HepG2 (cell line): ENCODE measurements around the gene C14orf119. TPM values are rescaled to one million over a fixed set of nuclear protein-coding genes. Genes with fewer than 3 reads are reported as not detected.

Experiments used
- EED ChIP-seq: sonication (generic); formaldehyde crosslinking; IDR thresholded peaks from 2 replicates; pipeline ENCODE4 v1.5.0; 2020; ENCODE audit warnings: mild to moderate bottlenecking, missing genetic modification reagents
- FOXC1 ChIP-seq: sonication (generic); formaldehyde crosslinking; IDR thresholded peaks from 2 replicates; pipeline ENCODE4 v1.8.0; 2022; ENCODE audit warnings: mild to moderate bottlenecking, missing genetic modification reagents, borderline replicate concordance
- PHF5A ChIP-seq: IDR thresholded peaks from one replicate; pipeline ENCODE4 v1.6.1; 2018; ENCODE audit warnings: low read depth, missing genetic modification reagents; ENCODE audit not compliant: unreplicated experiment
- POLR2A ChIP-seq, 2 experiments: IDR thresholded peaks; 2 replicates each; pipeline ENCODE4 v1.6.1; 2011; ENCODE audit warnings: low read depth in 2 of 2, low read length in 2 of 2, mild to moderate bottlenecking in 1 of 2, moderate library complexity in 1 of 2; ENCODE audit not compliant: insufficient read depth in 1 of 2
- RBFOX2 ChIP-seq: fragments of 200-400 bp; formaldehyde crosslinking; IDR thresholded peaks from 2 replicates; pipeline ENCODE4 v1.6.1; 2017; ENCODE audit warnings: low read depth, mild to moderate bottlenecking, low read length
- SETDB1 ChIP-seq: sonication (generic); formaldehyde crosslinking; IDR thresholded peaks from 2 replicates; pipeline ENCODE4 v1.5.1; 2020; ENCODE audit warnings: missing genetic modification reagents, mild to moderate bottlenecking, borderline replicate concordance
- ZFX ChIP-seq: sonication (generic); formaldehyde crosslinking; IDR thresholded peaks from 2 replicates; pipeline ENCODE4 v1.4.0; 2020; ENCODE audit warnings: mild to moderate bottlenecking, low read depth, missing genetic modification reagents, moderate library complexity
- ZNF136 ChIP-seq: sonication (generic); formaldehyde crosslinking; IDR thresholded peaks from 2 replicates; pipeline ENCODE4 v1.8.1; 2022; ENCODE audit warnings: low read depth, mild to moderate bottlenecking, moderate library complexity, missing genetic modification reagents
- ZNF138 ChIP-seq: sonication (generic); formaldehyde crosslinking; IDR thresholded peaks from 2 replicates; pipeline ENCODE4 v1.5.0; 2020; ENCODE audit warnings: mild to moderate bottlenecking, low read depth, missing genetic modification reagents
- ZNF230 ChIP-seq: sonication (generic); formaldehyde crosslinking; IDR thresholded peaks from 2 replicates; pipeline ENCODE4 v1.4.0; 2020; ENCODE audit warnings: mild to moderate bottlenecking, missing genetic modification reagents
- ZNF839 ChIP-seq: sonication (generic); formaldehyde crosslinking; IDR thresholded peaks from 2 replicates; pipeline ENCODE4 v1.4.0; 2020; ENCODE audit warnings: missing genetic modification reagents, mild to moderate bottlenecking, borderline replicate concordance
- polyA plus RNA-seq, 8 experiments: library from polyadenylated mRNA; depleted of rRNA in 3 of 8; stranded (reverse) in 7 of 8; unstranded in 1 of 8; fragments of >200 nt; fragmentation: Illumina TruSeq in 4 of 8; extraction: Trizol in 4 of 8; gene quantifications; 2 replicates each; pipeline versions ENCODE4 v1.2.1 to v1.2.3, GENCODE V29; 2011 to 2016; ENCODE audit warnings: low read depth in 4 of 8, missing spikeins in 1 of 8, mixed read lengths in 1 of 8; ENCODE audit not compliant: insufficient read depth in 1 of 8
- total RNA-seq, 5 experiments: library from RNA; depleted of rRNA; stranded (reverse); fragments of >200 nt; fragmentation: Illumina TruSeq; extraction: Trizol; gene quantifications; 2 replicates each; pipeline ENCODE4 v1.2.3, GENCODE V29; 2016; ENCODE audit warnings: low read depth in 1 of 5
- TF ChIP-seq, protein P1 (sequence below): sonication (generic); formaldehyde crosslinking; IDR thresholded peaks from 2 replicates; pipeline ENCODE4 v1.9.0; 2021; ENCODE audit warnings: missing genetic modification reagents, borderline replicate concordance
- TF ChIP-seq, protein P2 (sequence below): sonication (generic); formaldehyde crosslinking; IDR thresholded peaks from 2 replicates; pipeline ENCODE4 v1.5.1; 2020; ENCODE audit warnings: missing genetic modification reagents, mild to moderate bottlenecking, borderline replicate concordance
- TF ChIP-seq, protein P3 (sequence below), 2 experiments: sonication (generic) in 1 of 2; formaldehyde crosslinking in 1 of 2; IDR thresholded peaks; 2 replicates each; pipeline versions ENCODE4 v1.4.0 to v1.6.1; 2016 to 2020; ENCODE audit warnings: borderline replicate concordance in 1 of 2, low read depth in 1 of 2, mild to moderate bottlenecking in 1 of 2, missing genetic modification reagents in 1 of 2
- TF ChIP-seq, protein P4 (sequence below): IDR thresholded peaks from 2 replicates; pipeline ENCODE4 v1.6.1; 2016; ENCODE audit warnings: missing biosample characterization, missing genetic modification reagents, low read depth

C14orf119 gene
- total and polyA plus RNA-seq, 2 of the 13 experiments (the other 11 are each of a cell fraction or from before 2014, with no cell fraction given), result 117 to 206 TPM

DNA sequence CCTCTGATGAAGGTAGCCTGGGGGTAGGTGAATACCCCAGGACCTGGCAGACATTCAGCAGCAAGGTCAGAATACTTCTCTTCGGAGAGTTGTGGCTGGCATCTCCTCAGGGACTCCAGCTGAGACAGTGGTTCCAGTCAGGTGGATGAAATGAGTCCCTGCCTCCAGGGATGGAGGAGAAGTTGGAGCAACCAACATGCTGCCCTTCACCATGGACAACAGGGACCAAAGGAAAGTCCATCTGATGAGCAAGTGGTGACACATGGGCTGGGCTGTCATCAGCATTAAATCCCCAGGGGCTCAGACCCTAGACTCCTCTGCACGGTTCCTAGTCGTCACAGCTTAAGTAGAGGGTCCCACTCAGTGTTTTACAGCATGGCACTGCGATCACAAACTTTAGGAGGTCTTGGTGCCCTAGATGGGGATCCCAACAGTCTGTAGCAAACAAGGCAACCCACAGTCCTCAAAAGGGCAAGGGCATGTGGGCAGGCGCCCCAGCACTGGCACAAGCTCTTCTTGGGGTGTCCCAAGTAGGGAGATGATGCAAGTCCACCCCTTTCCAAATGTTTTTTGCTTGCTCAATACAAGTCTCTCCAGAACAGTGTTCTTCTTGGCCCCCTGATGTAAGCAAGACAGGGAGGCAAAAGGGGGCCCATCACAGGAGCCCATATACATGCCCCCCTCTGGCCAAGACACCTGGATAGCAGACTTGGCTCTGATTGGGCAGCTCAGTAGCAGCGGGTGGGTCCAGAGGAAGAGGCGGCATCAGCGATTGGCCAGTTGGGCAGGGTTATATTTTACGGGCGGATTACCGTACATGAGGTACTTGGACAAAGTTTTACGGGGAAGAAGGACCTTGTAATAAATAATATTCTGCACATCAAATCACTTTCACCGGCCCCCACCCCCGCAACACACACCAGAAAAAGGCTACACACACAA, 27.2 kb upstream of the C14orf119 start (continued):
- TF ChIP-seq, protein P1, sequence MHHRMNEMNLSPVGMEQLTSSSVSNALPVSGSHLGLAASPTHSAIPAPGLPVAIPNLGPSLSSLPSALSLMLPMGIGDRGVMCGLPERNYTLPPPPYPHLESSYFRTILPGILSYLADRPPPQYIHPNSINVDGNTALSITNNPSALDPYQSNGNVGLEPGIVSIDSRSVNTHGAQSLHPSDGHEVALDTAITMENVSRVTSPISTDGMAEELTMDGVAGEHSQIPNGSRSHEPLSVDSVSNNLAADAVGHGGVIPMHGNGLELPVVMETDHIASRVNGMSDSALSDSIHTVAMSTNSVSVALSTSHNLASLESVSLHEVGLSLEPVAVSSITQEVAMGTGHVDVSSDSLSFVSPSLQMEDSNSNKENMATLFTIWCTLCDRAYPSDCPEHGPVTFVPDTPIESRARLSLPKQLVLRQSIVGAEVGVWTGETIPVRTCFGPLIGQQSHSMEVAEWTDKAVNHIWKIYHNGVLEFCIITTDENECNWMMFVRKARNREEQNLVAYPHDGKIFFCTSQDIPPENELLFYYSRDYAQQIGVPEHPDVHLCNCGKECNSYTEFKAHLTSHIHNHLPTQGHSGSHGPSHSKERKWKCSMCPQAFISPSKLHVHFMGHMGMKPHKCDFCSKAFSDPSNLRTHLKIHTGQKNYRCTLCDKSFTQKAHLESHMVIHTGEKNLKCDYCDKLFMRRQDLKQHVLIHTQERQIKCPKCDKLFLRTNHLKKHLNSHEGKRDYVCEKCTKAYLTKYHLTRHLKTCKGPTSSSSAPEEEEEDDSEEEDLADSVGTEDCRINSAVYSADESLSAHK (CRISPR knock-in tag), result no peak
- TF ChIP-seq FOXC1, result 0 out of 2 replicates have a peak, but pooled peaks have one; percentile 1
- TF ChIP-seq PHF5A (CRISPR knock-in tag), result no peak
- TF ChIP-seq, protein P2, sequence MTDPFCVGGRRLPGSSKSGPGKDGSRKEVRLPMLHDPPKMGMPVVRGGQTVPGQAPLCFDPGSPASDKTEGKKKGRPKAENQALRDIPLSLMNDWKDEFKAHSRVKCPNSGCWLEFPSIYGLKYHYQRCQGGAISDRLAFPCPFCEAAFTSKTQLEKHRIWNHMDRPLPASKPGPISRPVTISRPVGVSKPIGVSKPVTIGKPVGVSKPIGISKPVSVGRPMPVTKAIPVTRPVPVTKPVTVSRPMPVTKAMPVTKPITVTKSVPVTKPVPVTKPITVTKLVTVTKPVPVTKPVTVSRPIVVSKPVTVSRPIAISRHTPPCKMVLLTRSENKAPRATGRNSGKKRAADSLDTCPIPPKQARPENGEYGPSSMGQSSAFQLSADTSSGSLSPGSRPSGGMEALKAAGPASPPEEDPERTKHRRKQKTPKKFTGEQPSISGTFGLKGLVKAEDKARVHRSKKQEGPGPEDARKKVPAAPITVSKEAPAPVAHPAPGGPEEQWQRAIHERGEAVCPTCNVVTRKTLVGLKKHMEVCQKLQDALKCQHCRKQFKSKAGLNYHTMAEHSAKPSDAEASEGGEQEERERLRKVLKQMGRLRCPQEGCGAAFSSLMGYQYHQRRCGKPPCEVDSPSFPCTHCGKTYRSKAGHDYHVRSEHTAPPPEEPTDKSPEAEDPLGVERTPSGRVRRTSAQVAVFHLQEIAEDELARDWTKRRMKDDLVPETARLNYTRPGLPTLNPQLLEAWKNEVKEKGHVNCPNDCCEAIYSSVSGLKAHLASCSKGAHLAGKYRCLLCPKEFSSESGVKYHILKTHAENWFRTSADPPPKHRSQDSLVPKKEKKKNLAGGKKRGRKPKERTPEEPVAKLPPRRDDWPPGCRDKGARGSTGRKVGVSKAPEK (CRISPR knock-in tag), result no peak
- TF ChIP-seq ZNF136 (CRISPR knock-in tag), result 0 out of 2 replicates have a peak, but pooled peaks have one; percentile 18
- TF ChIP-seq ZNF138 (CRISPR knock-in tag), result no peak
- peak; percentile 68; the same call in 1 of the 2 replicates for TF ChIP-seq EED (CRISPR knock-in tag)
- TF ChIP-seq ZFX, result no peak
- 0 out of 2 replicates have a peak, but pooled peaks have one; percentile 37 for TF ChIP-seq ZNF230 (CRISPR knock-in tag)
- TF ChIP-seq RBFOX2, result peak; percentile 33
- TF ChIP-seq, protein P3, sequence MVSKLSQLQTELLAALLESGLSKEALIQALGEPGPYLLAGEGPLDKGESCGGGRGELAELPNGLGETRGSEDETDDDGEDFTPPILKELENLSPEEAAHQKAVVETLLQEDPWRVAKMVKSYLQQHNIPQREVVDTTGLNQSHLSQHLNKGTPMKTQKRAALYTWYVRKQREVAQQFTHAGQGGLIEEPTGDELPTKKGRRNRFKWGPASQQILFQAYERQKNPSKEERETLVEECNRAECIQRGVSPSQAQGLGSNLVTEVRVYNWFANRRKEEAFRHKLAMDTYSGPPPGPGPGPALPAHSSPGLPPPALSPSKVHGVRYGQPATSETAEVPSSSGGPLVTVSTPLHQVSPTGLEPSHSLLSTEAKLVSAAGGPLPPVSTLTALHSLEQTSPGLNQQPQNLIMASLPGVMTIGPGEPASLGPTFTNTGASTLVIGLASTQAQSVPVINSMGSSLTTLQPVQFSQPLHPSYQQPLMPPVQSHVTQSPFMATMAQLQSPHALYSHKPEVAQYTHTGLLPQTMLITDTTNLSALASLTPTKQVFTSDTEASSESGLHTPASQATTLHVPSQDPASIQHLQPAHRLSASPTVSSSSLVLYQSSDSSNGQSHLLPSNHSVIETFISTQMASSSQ (IDR thresholded peaks at IDR 0.05; ENCODE audit: low read depth), result no peak
- TF ChIP-seq, protein P3 (CRISPR knock-in tag; IDR thresholded peaks at IDR 0.05; ENCODE audit: borderline replicate concordance), result peak; percentile 11; the same call in 1 of the 2 replicates
- TF ChIP-seq, protein P4, sequence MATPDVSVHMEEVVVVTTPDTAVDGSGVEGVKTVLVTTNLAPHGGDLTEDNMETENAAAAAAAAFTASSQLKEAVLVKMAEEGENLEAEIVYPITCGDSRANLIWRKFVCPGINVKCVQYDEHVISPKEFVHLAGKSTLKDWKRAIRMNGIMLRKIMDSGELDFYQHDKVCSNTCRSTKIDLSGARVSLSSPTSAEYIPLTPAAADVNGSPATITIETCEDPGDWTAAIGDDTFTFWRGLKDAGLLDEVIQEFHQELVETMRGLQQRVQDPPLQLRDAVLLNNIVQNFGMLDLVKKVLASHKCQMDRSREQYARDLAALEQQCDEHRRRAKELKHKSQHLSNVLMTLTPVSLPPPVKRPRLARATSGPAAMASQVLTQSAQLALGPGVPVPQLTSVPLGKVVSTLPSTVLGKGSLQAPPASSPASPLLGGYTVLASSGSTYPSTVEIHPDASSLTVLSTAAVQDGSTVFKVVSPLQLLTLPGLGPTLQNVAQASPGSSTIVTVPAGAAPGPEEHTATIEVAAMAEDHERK (CRISPR knock-in tag), result no peak
- no peak for TF ChIP-seq SETDB1 (CRISPR knock-in tag)
- TF ChIP-seq ZNF839, result 0 out of 2 replicates have a peak, but pooled peaks have one; percentile 13
- TF ChIP-seq POLR2A (IDR thresholded peaks at IDR 0.05; ENCODE audit: insufficient read depth in 1 of 2, low read depth in 2 of 2, low read length in 2 of 2), result peak in 1 of 2 experiments; percentile 6; a peak in 3 of 4 replicates
